Activated CD8-positive, alpha-beta T cell treated with anti-CD3 and anti-CD28 coated beads, Interleukin-2, amount 10 ng/mL, durations not matched to agents 7 days and 5 days (primary cell): ENCODE measurements around the gene SLC2A11. TPM values are rescaled to one million over a fixed set of nuclear protein-coding genes. Genes with fewer than 3 reads are reported as not detected.

Experiments
- ATAC-seq: fragments of 150-1000 bp; cut with Tn5 transposase; one replicate; pipeline ENCODE4 v1.10.0; 2021; ENCODE audit warnings: moderate library complexity
- CTCF ChIA-PET: fragments of 350-600 bp; sonication (Branson Sonifier 250); formaldehyde crosslinking; loops from one replicate; lab custom pipeline; 2021; ENCODE audit warnings: antibody characterized with exemption; lab: Charles Lee
- POLR2A ChIA-PET: fragments of 350-600 bp; sonication (Branson Sonifier 250); formaldehyde crosslinking; loops from one replicate; lab custom pipeline; 2021; ENCODE audit warnings: antibody characterized with exemption; lab: Charles Lee
- DNase-seq: peaks from one replicate; pipeline ENCODE4 v3.0.0-alpha.2; 2020
- H3K27ac Mint-ChIP-seq: one replicate; pipeline ENCODE4 v1.8.0; 2021; ENCODE audit warnings: mild to moderate bottlenecking, mixed read lengths
- H3K27me3 Mint-ChIP-seq: one replicate; pipeline ENCODE4 v1.8.0; 2021; ENCODE audit warnings: low read depth, mixed read lengths
- H3K36me3 Mint-ChIP-seq: one replicate; pipeline ENCODE4 v1.8.0; 2021; ENCODE audit warnings: low read depth, mixed read lengths
- H3K4me1 Mint-ChIP-seq: one replicate; pipeline ENCODE4 v1.8.0; 2021; ENCODE audit warnings: low read depth, mixed read lengths
- H3K4me3 Mint-ChIP-seq: one replicate; pipeline ENCODE4 v1.8.0; 2021; ENCODE audit warnings: mild to moderate bottlenecking, mixed read lengths
- H3K9me3 Mint-ChIP-seq: one replicate; pipeline ENCODE4 v1.8.0; 2022; ENCODE audit warnings: mixed read lengths; ENCODE audit not compliant: insufficient read depth
- total RNA-seq, 2 experiments: library from RNA; stranded (reverse); gene quantifications; one replicate each; pipeline ENCODE4 v1.2.3, GENCODE V29; 2021

The SLC2A11 gene
- 1 to 10 TPM; 6.7 to 7.9 TPM for total RNA-seq

- ChIA-PET POLR2A (interaction anchor here (0.6 to 3.2 kb wide), 12 partner anchors 12 to 638 kb away, joined by 3 to 21 read pairs (median 4); partner anchors contain the start of genes DERL3 and MIF), CTCF (interaction anchor here (0.6 to 4.9 kb wide), 18 partner anchors 9 to 299 kb away, joined by 3 to 54 read pairs (median 3); partner anchors contain the start of genes CHCHD10 and MIF)
- H3K27ac Mint-ChIP-seq: peak within 1 kb of the TSS; percentile 88
- no peaks in the 10 kb centered on the region for H3K36me3 Mint-ChIP-seq
- peak; percentile 97 for DNase-seq
- peaks cover 20% of the 10 kb centered on the region for H3K4me1 Mint-ChIP-seq
- H3K27me3 Mint-ChIP-seq: no peaks in the 10 kb centered on the region
- H3K9me3 Mint-ChIP-seq: no peaks in the 10 kb centered on the region
- H3K4me3 Mint-ChIP-seq: peak within 1 kb of the TSS; percentile 89
- peak; percentile 99 for ATAC-seq
Observed at GRCh38 chr22:23857606-23858483, at the start of gene SLC2A11. TSS of gene SLC2A11 (plus strand) at chr22:23857875. CDS start at chr22:23858000, 125 bp downstream.

GRCh38 chr22:23812378-23812777 lies 45.3 kb upstream of the SLC2A11 start:
- no peaks in the 10 kb centered on the region for H3K27me3 Mint-ChIP-seq
- H3K9me3 Mint-ChIP-seq: no peaks in the 10 kb centered on the region
- DNase-seq (no peak), ATAC-seq (no peak)
- no peaks in the 10 kb centered on the region for H3K4me1 Mint-ChIP-seq
- no peak overlapping the region for H3K27ac Mint-ChIP-seq
- peaks cover 44% of the 10 kb centered on the region for H3K36me3 Mint-ChIP-seq
- no peak overlapping the region for H3K4me3 Mint-ChIP-seq
- CTCF ChIA-PET: interaction anchor here (1.6 kb wide), 1 partner anchor 8 kb away, joined by 9 read pairs; no protein-coding TSS in a partner anchor
- POLR2A ChIA-PET: no interaction called here

- Mint-ChIP-seq H3K36me3 (peaks cover 64% of the 10 kb centered on the region), H3K9me3 (no peaks in the 10 kb centered on the region), H3K4me1 (peaks cover 19% of the 10 kb centered on the region), H3K27me3 (no peaks in the 10 kb centered on the region), H3K4me3 (no peak overlapping the region), H3K27ac (no peak overlapping the region)
- ChIA-PET CTCF (no interaction called here), POLR2A (interaction anchor here (1.2 kb wide), 1 partner anchor 11 kb away, joined by 3 read pairs; no protein-coding TSS in a partner anchor)
- DNase-seq: no peak
- ATAC-seq: no peak
Observed at GRCh38 chr22:23815541-23816155, 42.0 kb upstream of the SLC2A11 start.

GRCh38 chr22:23816156-23816976 lies 41.3 kb upstream of the SLC2A11 start:
- no peak overlapping the region for H3K4me3 Mint-ChIP-seq

GRCh38 chr22:23817146-23817545 lies 40.5 kb upstream of the SLC2A11 start:
- Mint-ChIP-seq H3K27ac (no peak overlapping the region), H3K36me3 (peaks cover 68% of the 10 kb centered on the region), H3K27me3 (no peaks in the 10 kb centered on the region), H3K4me3 (no peak overlapping the region), H3K9me3 (no peaks in the 10 kb centered on the region), H3K4me1 (peaks cover 31% of the 10 kb centered on the region)
- ATAC-seq (no peak), DNase-seq (no peak)
- CTCF ChIA-PET: no interaction called here
- POLR2A ChIA-PET: no interaction called here

More at GRCh38 chr22:23816156-23816976, 41.3 kb upstream of the SLC2A11 start:
- DNase-seq: no peak
- ChIA-PET POLR2A (no interaction called here), CTCF (no interaction called here)
- ATAC-seq: no peak
- Mint-ChIP-seq H3K4me1 (peaks cover 26% of the 10 kb centered on the region), H3K27ac (no peak overlapping the region), H3K27me3 (no peaks in the 10 kb centered on the region), H3K9me3 (no peaks in the 10 kb centered on the region), H3K36me3 (peaks cover 67% of the 10 kb centered on the region)

- no peak for DNase-seq
- Mint-ChIP-seq H3K4me3 (no peak overlapping the region), H3K27ac (peak overlapping the region; percentile 16), H3K27me3 (no peaks in the 10 kb centered on the region), H3K4me1 (peaks cover 41% of the 10 kb centered on the region), H3K9me3 (no peaks in the 10 kb centered on the region), H3K36me3 (peaks cover 73% of the 10 kb centered on the region)
- CTCF ChIA-PET: no interaction called here
- ATAC-seq: no peak
- POLR2A ChIA-PET: no interaction called here
Observed at GRCh38 chr22:23818541-23818940, 39.1 kb upstream of the SLC2A11 start.

- Mint-ChIP-seq H3K4me3 (peak overlapping the region; percentile 41), H3K27me3 (no peaks in the 10 kb centered on the region), H3K9me3 (no peaks in the 10 kb centered on the region), H3K27ac (peak overlapping the region; percentile 97), H3K4me1 (peaks cover 58% of the 10 kb centered on the region), H3K36me3 (peaks cover 82% of the 10 kb centered on the region)
- POLR2A ChIA-PET: interaction anchor here (0.6 to 2.0 kb wide), 5 partner anchors 15 to 74 kb away, joined by 3 to 12 read pairs (median 4); partner anchors contain the start of genes MIF, SLC2A11 and SMARCB1
- DNase-seq (peak; percentile 84), ATAC-seq (peak; percentile 89)
- CTCF ChIA-PET: interaction anchor here (0.8 to 2.8 kb wide), 9 partner anchors 9 to 74 kb away, joined by 3 to 15 read pairs (median 4); partner anchors contain the start of genes C22orf15, DERL3, MIF and SLC2A11
Observed at GRCh38 chr22:23820748-23821211, 36.9 kb upstream of the SLC2A11 start.

- Mint-ChIP-seq H3K9me3 (no peaks in the 10 kb centered on the region), H3K27me3 (no peaks in the 10 kb centered on the region), H3K4me3 (no peak overlapping the region), H3K36me3 (peaks cover 82% of the 10 kb centered on the region), H3K27ac (peak overlapping the region; percentile 85), H3K4me1 (peaks cover 68% of the 10 kb centered on the region)
- ATAC-seq (no peak), DNase-seq (no peak)
- CTCF ChIA-PET: interaction anchor here (1.2 to 2.8 kb wide), 4 partner anchors 28 to 72 kb away, joined by 4 to 15 read pairs (median 5); partner anchors contain the start of gene MIF
- POLR2A ChIA-PET: interaction anchor here (0.9 to 1.2 kb wide), 2 partner anchors 35 to 71 kb away, joined by 3 to 4 read pairs; partner anchors contain the start of gene SLC2A11
Observed at GRCh38 chr22:23822101-23822671, 35.5 kb upstream of the SLC2A11 start.

GRCh38 chr22:23823331-23823791 lies 34.3 kb upstream of the SLC2A11 start:
- no peaks in the 10 kb centered on the region for H3K9me3 Mint-ChIP-seq
- H3K27ac Mint-ChIP-seq: peak overlapping the region; percentile 78
- ATAC-seq: no peak
- no peaks in the 10 kb centered on the region for H3K27me3 Mint-ChIP-seq
- ChIA-PET CTCF (interaction anchor here (2.5 kb wide), 1 partner anchor 27 kb away, joined by 7 read pairs; no protein-coding TSS in a partner anchor), POLR2A (no interaction called here)
- H3K4me3 Mint-ChIP-seq: no peak overlapping the region
- H3K36me3 Mint-ChIP-seq: peaks cover 81% of the 10 kb centered on the region
- H3K4me1 Mint-ChIP-seq: peaks cover 68% of the 10 kb centered on the region
- DNase-seq: no peak

- POLR2A ChIA-PET: no interaction called here
- H3K36me3 Mint-ChIP-seq: peaks cover 78% of the 10 kb centered on the region
- H3K4me1 Mint-ChIP-seq: peaks cover 59% of the 10 kb centered on the region
- H3K27ac Mint-ChIP-seq: peak overlapping the region; percentile 94
- no peaks in the 10 kb centered on the region for H3K27me3 Mint-ChIP-seq
- ATAC-seq (no peak), DNase-seq (no peak)
- CTCF ChIA-PET: interaction anchor here (1.2 to 2.5 kb wide), 3 partner anchors 25 to 70 kb away, joined by 3 to 7 read pairs (median 3); partner anchors contain the start of genes MIF and SLC2A11
- no peaks in the 10 kb centered on the region for H3K9me3 Mint-ChIP-seq
- H3K4me3 Mint-ChIP-seq: no peak overlapping the region
Observed at GRCh38 chr22:23824476-23825245, 33.0 kb upstream of the SLC2A11 start.
